ENCODE results near the gene GIGYF2. TPM values are rescaled to one million over a fixed set of nuclear protein-coding genes. Genes with fewer than 3 reads are reported as not detected.

GIGYF2 gene
- total RNA-seq, 2 experiments from 2014 or later: 50.5 to 60.9 TPM

GRCh38 chr2:232859385-232859916 is 162.3 kb downstream of the GIGYF2 start:
- Histone ChIP-seq H3K4me2 (ENCODE audit: low read length) (no peak overlapping the region), H3K79me2 (ENCODE audit: insufficient read depth, low read depth, low read length) (no peaks in the 10 kb centered on the region), H2AFZ (ENCODE audit: low read length) (no peak overlapping the region), H3K36me3 (ENCODE audit: insufficient read depth, low read length) (peaks cover 39% of the 10 kb centered on the region), H3K9me2 (ENCODE audit: insufficient read depth, low read length) (no peaks in the 10 kb centered on the region), H4K20me1 (ENCODE audit: insufficient read depth, low read length) (no peaks in the 10 kb centered on the region), H3K4me1 (ENCODE audit: insufficient read depth, low read length, poor library complexity, severe bottlenecking) (no peaks in the 10 kb centered on the region), H3K9me3 (ENCODE audit: low read length) (no peaks in the 10 kb centered on the region), H3K4me3 (ENCODE audit: low read depth, low read length, poor library complexity, severe bottlenecking) (no peak overlapping the region), H3K27ac (ENCODE audit: low read depth, low read length, poor library complexity, severe bottlenecking) (no peak overlapping the region)
- TF ChIP-seq EZH2phosphoT487 (IDR thresholded peaks at IDR 0.05; ENCODE audit: borderline replicate concordance, low read depth, low read length): no peak
- no peak for TF ChIP-seq CTCF (conservative IDR thresholded peaks at IDR 0.05; ENCODE audit: low read length)
- ChIA-PET CTCF (ENCODE audit: unreplicated experiment) (no interaction called here), POLR2A (interaction anchor here (0.6 kb wide), 1 partner anchor 218 kb away, joined by 3 read pairs; no protein-coding TSS in a partner anchor)
- no peak for DNase-seq (ENCODE audit: low spot score)
- intact Hi-C loops (cut with micrococcal nuclease; ENCODE audit: unreplicated experiment): no loop called here
- BruUV-seq (replicated peaks): no TSS peak

- no peak overlapping the region for H3K4me2 ChIP-seq (ENCODE audit: low read length)
- H3K36me3 ChIP-seq (ENCODE audit: insufficient read depth, low read length): peaks cover 32% of the 10 kb centered on the region
- no TSS peak for BruUV-seq (replicated peaks)
- H3K79me2 ChIP-seq (ENCODE audit: insufficient read depth, low read depth, low read length): no peaks in the 10 kb centered on the region
- no peak for DNase-seq (ENCODE audit: low spot score)
- no peaks in the 10 kb centered on the region for H3K9me3 ChIP-seq (ENCODE audit: low read length)
- CTCF ChIA-PET (ENCODE audit: unreplicated experiment): no interaction called here
- H3K4me3 ChIP-seq (ENCODE audit: low read depth, low read length, poor library complexity, severe bottlenecking): no peak overlapping the region
- POLR2A ChIA-PET: interaction anchor here (0.6 kb wide), 1 partner anchor 82 kb away, joined by 3 read pairs; no protein-coding TSS in a partner anchor
- no peak overlapping the region for H3K27ac ChIP-seq (ENCODE audit: low read depth, low read length, poor library complexity, severe bottlenecking)
- intact Hi-C loops (cut with micrococcal nuclease; ENCODE audit: unreplicated experiment): no loop called here
- H3K9me2 ChIP-seq (ENCODE audit: insufficient read depth, low read length): no peaks in the 10 kb centered on the region
- no peaks in the 10 kb centered on the region for H4K20me1 ChIP-seq (ENCODE audit: insufficient read depth, low read length)
- no peaks in the 10 kb centered on the region for H3K4me1 ChIP-seq (ENCODE audit: insufficient read depth, low read length, poor library complexity, severe bottlenecking)
- TF ChIP-seq EZH2phosphoT487 (IDR thresholded peaks at IDR 0.05; ENCODE audit: borderline replicate concordance, low read depth, low read length): no peak
- TF ChIP-seq CTCF (conservative IDR thresholded peaks at IDR 0.05; ENCODE audit: low read length): no peak
- H2AFZ ChIP-seq (ENCODE audit: low read length): no peak overlapping the region
These were observed 163.6 kb downstream of the GIGYF2 start for GRCh38 chr2:232860593-232861241.

- Histone ChIP-seq H3K4me3 (ENCODE audit: low read depth, low read length, poor library complexity, severe bottlenecking) (no peak overlapping the region), H3K9me3 (ENCODE audit: low read length) (no peaks in the 10 kb centered on the region), H3K27ac (ENCODE audit: low read depth, low read length, poor library complexity, severe bottlenecking) (no peak overlapping the region), H3K79me2 (ENCODE audit: insufficient read depth, low read depth, low read length) (no peaks in the 10 kb centered on the region), H3K9me2 (ENCODE audit: insufficient read depth, low read length) (no peaks in the 10 kb centered on the region), H2AFZ (ENCODE audit: low read length) (no peak overlapping the region), H3K36me3 (ENCODE audit: insufficient read depth, low read length) (peaks cover 27% of the 10 kb centered on the region), H3K4me1 (ENCODE audit: insufficient read depth, low read length, poor library complexity, severe bottlenecking) (no peaks in the 10 kb centered on the region), H4K20me1 (ENCODE audit: insufficient read depth, low read length) (no peaks in the 10 kb centered on the region), H3K4me2 (ENCODE audit: low read length) (no peak overlapping the region)
- POLR2A ChIA-PET: interaction anchor here (0.6 kb wide), 1 partner anchor 81 kb away, joined by 3 read pairs; no protein-coding TSS in a partner anchor
- CTCF ChIA-PET (ENCODE audit: unreplicated experiment): no interaction called here
- TF ChIP-seq EZH2phosphoT487 (IDR thresholded peaks at IDR 0.05; ENCODE audit: borderline replicate concordance, low read depth, low read length) (no peak), CTCF (conservative IDR thresholded peaks at IDR 0.05; ENCODE audit: low read length) (no peak)
- DNase-seq (ENCODE audit: low spot score): no peak
- intact Hi-C loops (cut with micrococcal nuclease; ENCODE audit: unreplicated experiment): no loop called here
- BruUV-seq (replicated peaks): no TSS peak
These were observed 164.2 kb downstream of the GIGYF2 start for GRCh38 chr2:232861353-232861752.
